ENCODE measurements around the gene MBNL1. TPM values are rescaled to one million over a fixed set of nuclear protein-coding genes. Genes with fewer than 3 reads are reported as not detected.

Gene MBNL1
- total RNA-seq, 2 experiments from 2014 or later = 163 to 174 TPM

GRCh38 chr3:152255290-152255689 is 13.4 kb upstream of the MBNL1 start:
- no peaks in the 10 kb centered on the region for H4K20me1 ChIP-seq (ENCODE audit: insufficient read depth, low read length)
- POLR2A ChIA-PET = interaction anchor here (0.6 to 9.2 kb wide), 10 partner anchors 8 to 296 kb away, joined by 3 to 100 read pairs (median 4); partner anchors contain the start of gene MBNL1
- no peak overlapping the region for H3K4me3 ChIP-seq (ENCODE audit: low read depth, low read length, poor library complexity, severe bottlenecking)
- no peak for DNase-seq (ENCODE audit: low spot score)
- H3K9me3 ChIP-seq (ENCODE audit: low read length) = peaks cover 16% of the 10 kb centered on the region; the same call in 1 of the 2 replicates
- H3K9me2 ChIP-seq (ENCODE audit: insufficient read depth, low read length) = no peaks in the 10 kb centered on the region
- TF ChIP-seq CTCF (conservative IDR thresholded peaks at IDR 0.05; ENCODE audit: low read length) = no peak
- TF ChIP-seq EZH2phosphoT487 (IDR thresholded peaks at IDR 0.05; ENCODE audit: borderline replicate concordance, low read depth, low read length) = no peak
- H3K4me1 ChIP-seq (ENCODE audit: insufficient read depth, low read length, poor library complexity, severe bottlenecking) = peaks cover 82% of the 10 kb centered on the region
- peak overlapping the region; percentile 74; the same call in 1 of the 2 replicates for H3K4me2 ChIP-seq (ENCODE audit: low read length)
- peaks cover 5% of the 10 kb centered on the region; the same call in 1 of the 2 replicates for H3K36me3 ChIP-seq (ENCODE audit: insufficient read depth, low read length)
- CTCF ChIA-PET (ENCODE audit: unreplicated experiment) = no interaction called here
- intact Hi-C loops (cut with micrococcal nuclease; ENCODE audit: unreplicated experiment) = no loop called here
- H3K79me2 ChIP-seq (ENCODE audit: insufficient read depth, low read depth, low read length) = peaks cover 4% of the 10 kb centered on the region; the same call in 1 of the 2 replicates
- no TSS peak for BruUV-seq (replicated peaks)
- peak overlapping the region; percentile 40; the same call in 1 of the 2 replicates for H2AFZ ChIP-seq (ENCODE audit: low read length)
- H3K27ac ChIP-seq (ENCODE audit: low read depth, low read length, poor library complexity, severe bottlenecking) = no peak overlapping the region

GRCh38 chr3:152256851-152257562 is 11.7 kb upstream of the MBNL1 start:
- no TSS peak for BruUV-seq (replicated peaks)
- H3K4me3 ChIP-seq (ENCODE audit: low read depth, low read length, poor library complexity, severe bottlenecking) = peak overlapping the region; percentile 45
- POLR2A ChIA-PET = interaction anchor here (0.7 to 9.2 kb wide), 17 partner anchors 11 to 904 kb away, joined by 3 to 100 read pairs (median 4); partner anchors contain the start of gene MBNL1
- H4K20me1 ChIP-seq (ENCODE audit: insufficient read depth, low read length) = no peaks in the 10 kb centered on the region
- peak overlapping the region; percentile 74 for H3K27ac ChIP-seq (ENCODE audit: low read depth, low read length, poor library complexity, severe bottlenecking)
- intact Hi-C loops (cut with micrococcal nuclease; ENCODE audit: unreplicated experiment) = no loop called here
- no peaks in the 10 kb centered on the region for H3K9me2 ChIP-seq (ENCODE audit: insufficient read depth, low read length)
- no peak for DNase-seq (ENCODE audit: low spot score)
- H2AFZ ChIP-seq (ENCODE audit: low read length) = peak overlapping the region; percentile 92
- CTCF ChIA-PET (ENCODE audit: unreplicated experiment) = no interaction called here
- H3K4me2 ChIP-seq (ENCODE audit: low read length) = peak overlapping the region; percentile 74
- H3K9me3 ChIP-seq (ENCODE audit: low read length) = peaks cover 7% of the 10 kb centered on the region; the same call in 1 of the 2 replicates
- H3K79me2 ChIP-seq (ENCODE audit: insufficient read depth, low read depth, low read length) = peaks cover 4% of the 10 kb centered on the region; the same call in 1 of the 2 replicates
- TF ChIP-seq EZH2phosphoT487 (IDR thresholded peaks at IDR 0.05; ENCODE audit: borderline replicate concordance, low read depth, low read length) (no peak), CTCF (conservative IDR thresholded peaks at IDR 0.05; ENCODE audit: low read length) (no peak)
- H3K36me3 ChIP-seq (ENCODE audit: insufficient read depth, low read length) = peaks cover 5% of the 10 kb centered on the region; the same call in 1 of the 2 replicates
- H3K4me1 ChIP-seq (ENCODE audit: insufficient read depth, low read length, poor library complexity, severe bottlenecking) = peaks cover 74% of the 10 kb centered on the region
